ENCODE measurements around the gene CCNL2.
"Not testable (repeated sequence)": the region's sequence is repeated elsewhere in the genome, so short reads cannot be mapped to it uniquely, and the experiment has no call there.

Gene CCNL2

DNA sequence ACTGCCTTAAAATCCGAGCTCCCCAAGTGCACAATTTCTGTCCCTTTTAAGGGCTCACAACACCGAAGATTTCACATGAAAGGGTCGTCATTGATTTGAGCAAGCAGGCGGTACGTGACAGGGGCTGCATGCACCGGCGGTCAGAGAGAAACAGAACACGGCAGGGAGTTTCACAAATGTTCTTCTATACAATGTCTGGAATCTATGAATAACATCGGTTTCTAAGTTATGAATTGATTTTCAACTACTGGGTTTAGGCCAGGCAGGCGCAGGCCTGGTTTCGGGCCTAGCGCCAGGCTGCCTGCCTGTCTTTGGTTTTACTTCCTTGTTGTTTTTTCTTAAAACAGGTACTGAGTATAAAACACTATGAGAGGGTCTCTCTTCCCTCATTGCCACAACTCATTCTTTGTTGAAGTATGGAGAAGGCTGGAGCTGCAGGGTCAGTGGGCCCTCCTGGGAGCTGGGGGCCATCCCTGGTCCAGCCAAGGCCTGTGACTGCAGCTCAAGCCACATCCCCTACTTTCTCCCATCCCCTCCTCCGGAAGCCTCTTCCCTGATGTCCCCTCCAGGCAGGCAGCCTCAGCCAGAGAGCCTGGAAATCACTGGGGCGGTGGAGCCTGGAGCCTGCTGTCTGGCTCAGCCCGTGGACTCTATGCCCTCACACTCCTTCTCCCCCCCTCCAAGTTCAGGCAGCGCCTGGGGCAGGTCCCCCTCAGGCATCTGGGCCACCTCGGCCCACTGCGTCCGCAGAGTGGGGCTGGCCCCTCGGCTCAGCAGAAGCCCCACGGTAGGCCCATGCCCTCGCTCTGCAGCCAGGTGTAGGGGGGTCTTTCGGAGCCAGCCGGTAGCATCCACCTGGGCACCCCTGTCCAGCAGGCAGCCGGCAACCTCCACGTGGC lies 19.6 kb upstream of the CCNL2 start:
- H3K4me3 ChIP-seq (ENCODE audit: control insufficient read depth, low read depth, low read length) = no peak overlapping the region
- TF ChIP-seq, protein P1, sequence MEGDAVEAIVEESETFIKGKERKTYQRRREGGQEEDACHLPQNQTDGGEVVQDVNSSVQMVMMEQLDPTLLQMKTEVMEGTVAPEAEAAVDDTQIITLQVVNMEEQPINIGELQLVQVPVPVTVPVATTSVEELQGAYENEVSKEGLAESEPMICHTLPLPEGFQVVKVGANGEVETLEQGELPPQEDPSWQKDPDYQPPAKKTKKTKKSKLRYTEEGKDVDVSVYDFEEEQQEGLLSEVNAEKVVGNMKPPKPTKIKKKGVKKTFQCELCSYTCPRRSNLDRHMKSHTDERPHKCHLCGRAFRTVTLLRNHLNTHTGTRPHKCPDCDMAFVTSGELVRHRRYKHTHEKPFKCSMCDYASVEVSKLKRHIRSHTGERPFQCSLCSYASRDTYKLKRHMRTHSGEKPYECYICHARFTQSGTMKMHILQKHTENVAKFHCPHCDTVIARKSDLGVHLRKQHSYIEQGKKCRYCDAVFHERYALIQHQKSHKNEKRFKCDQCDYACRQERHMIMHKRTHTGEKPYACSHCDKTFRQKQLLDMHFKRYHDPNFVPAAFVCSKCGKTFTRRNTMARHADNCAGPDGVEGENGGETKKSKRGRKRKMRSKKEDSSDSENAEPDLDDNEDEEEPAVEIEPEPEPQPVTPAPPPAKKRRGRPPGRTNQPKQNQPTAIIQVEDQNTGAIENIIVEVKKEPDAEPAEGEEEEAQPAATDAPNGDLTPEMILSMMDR (IDR thresholded peaks at IDR 0.05; ENCODE audit: control insufficient read depth, insufficient read depth, low read depth, low read length, missing control alignments) = no peak
- no peak for DNase-seq (ENCODE audit: low read depth)

DNA sequence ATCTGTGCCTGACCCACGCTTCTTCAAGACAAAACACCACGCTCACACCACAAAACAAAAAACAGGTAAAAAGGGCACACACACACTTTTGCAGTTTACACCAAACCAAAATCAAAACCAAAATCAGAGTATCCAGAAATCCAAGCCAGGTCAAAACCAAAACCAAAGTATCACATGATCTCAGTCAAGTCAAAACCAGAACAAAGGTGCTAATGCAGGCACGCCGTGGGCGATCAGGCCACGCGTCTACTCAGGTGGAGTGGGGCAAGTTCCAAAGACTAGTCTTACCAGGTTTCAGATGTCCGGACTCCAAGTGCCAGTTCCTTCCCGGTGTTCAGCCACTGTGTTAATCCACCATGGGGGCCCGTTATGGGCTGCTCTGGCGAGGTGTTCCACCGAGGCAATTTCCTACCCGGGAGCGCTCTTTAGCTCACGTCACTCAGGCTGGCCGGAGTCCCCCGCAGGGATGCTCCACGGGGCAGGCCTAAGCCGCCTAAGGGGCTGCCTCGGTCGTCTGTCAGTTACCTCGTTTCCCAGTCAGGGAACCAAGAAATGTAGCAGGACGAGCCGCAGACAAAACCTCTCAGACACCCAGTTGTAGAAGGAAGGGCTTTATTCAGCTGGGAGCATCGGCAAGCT lies 18.8 kb upstream of the CCNL2 start:
- DNase-seq (ENCODE audit: low read depth); H3K4me3 ChIP-seq (ENCODE audit: control insufficient read depth, low read depth, low read length): not testable (repeated sequence)

DNA sequence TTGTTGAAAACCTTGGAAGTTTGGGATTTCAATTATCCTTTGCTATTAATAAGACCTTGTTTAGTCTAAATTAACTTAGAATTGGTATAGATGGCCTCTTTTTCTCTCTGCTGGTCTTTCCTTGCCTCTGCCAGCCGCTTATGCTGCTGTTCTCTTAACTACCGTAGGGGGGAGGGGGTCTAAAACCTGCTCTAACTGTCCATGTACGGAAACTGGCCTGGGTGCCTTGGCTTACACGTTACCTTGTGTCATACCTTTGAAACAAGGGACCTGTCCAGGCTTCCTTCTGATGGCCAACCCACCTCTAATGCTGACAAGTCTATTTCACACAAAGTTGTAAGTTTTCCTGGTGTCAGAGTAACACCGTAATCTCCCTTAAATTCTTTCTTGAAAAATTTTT lies 18.3 kb upstream of the CCNL2 start:
- not testable (repeated sequence) for DNase-seq (ENCODE audit: low read depth); H3K4me3 ChIP-seq (ENCODE audit: control insufficient read depth, low read depth, low read length)

DNA sequence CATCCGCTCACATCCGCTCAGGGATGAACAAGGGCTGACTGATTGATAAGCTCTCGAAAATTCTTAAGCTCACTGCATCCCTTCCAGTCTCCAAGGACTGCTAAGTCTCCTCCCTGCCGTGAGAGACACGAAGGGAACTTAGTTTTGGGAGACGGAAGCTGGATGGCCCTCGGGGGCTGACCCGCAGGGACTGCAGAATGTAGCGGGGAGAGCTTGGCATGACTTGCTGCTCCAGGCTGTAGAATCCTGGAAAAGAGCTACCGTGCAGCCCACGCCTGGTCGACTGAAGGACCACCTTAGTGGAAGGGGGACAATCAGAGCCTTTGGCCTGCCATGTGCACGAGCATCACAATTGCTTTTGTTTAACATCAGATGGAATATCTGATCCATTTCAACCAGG lies 16.6 kb upstream of the CCNL2 start:
- TF ChIP-seq, protein P1 (IDR thresholded peaks at IDR 0.05; ENCODE audit: control insufficient read depth, insufficient read depth, low read depth, low read length, missing control alignments) = no peak
- no peak overlapping the region for H3K4me3 ChIP-seq (ENCODE audit: control insufficient read depth, low read depth, low read length)
- DNase-seq (ENCODE audit: low read depth) = no peak

DNA sequence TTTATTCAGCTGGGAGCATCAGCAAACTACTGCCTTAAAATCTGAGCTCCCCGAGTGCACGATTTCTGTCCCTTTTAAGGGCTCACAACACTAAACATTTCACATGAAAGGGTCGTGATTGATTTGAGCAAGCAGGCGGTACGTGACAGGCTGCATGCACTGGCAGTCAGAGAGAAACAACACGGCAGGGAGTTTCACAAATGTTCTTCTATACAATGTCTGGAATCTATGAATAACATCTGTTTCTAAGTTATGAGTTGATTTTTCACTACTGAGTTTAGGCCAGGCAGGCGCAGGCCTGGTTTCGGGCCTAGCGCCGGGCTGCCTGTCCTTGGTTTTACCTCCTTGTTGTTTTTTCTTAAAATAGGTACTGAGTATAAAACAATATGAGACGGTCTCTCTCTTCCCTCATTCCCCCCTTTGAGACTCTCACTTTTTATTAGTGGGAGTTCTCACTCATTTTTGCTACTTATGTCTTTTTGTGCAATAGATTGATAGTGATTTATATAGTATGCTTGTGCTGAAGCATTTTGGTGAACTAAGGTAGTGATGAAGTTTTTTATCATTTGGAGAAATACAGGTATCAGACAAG lies 13.3 kb upstream of the CCNL2 start:
- DNase-seq (ENCODE audit: low read depth) = not testable (repeated sequence)

DNA sequence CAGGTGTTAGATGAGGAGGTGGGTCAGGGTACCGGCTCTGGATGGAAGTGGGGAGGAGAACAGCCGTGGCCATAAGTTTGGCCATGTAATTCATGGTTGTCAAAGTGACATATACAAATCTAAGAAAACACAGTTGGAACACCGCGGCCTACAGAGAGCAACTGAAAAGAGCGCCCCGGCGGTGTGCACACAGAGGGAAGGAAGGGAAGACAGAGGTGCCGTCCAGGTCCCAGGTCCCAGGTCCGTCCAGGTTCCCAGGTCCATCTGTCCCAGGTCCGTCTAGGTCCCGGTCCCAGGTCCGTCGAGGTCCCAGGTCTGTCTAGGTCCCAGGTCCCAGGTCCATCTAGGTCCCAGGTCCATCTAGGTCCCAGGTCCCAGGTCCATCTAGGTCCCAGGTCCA lies 12.5 kb upstream of the CCNL2 start:
- no peak overlapping the region for H3K4me3 ChIP-seq (ENCODE audit: control insufficient read depth, low read depth, low read length)
- DNase-seq (ENCODE audit: low read depth) = no peak
- TF ChIP-seq, protein P1 (IDR thresholded peaks at IDR 0.05; ENCODE audit: control insufficient read depth, insufficient read depth, low read depth, low read length, missing control alignments) = no peak

More for the DNA sequence above, 13.3 kb upstream of the CCNL2 start:
- H3K4me3 ChIP-seq (ENCODE audit: control insufficient read depth, low read depth, low read length) = not testable (repeated sequence)

DNA sequence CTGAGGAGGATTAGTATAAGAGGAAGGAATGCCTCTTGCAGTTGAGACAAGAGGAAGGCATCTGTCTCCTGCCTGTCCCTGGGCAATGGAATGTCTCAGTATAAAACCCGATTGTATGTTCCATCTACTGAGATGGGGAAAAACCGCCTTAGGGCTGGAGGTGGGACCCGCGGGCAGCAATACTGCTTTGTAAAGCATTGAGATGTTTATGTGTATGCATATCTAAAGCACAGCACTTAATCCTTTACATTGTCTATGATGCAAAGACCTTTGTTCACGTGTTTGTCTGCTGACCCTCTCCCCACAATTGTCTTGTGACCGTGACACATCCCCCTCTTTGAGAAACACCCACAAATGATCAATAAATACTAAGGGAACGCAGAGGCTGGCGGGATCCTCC lies 11.1 kb upstream of the CCNL2 start:
- DNase-seq (ENCODE audit: low read depth); H3K4me3 ChIP-seq (ENCODE audit: control insufficient read depth, low read depth, low read length): not testable (repeated sequence)

DNA sequence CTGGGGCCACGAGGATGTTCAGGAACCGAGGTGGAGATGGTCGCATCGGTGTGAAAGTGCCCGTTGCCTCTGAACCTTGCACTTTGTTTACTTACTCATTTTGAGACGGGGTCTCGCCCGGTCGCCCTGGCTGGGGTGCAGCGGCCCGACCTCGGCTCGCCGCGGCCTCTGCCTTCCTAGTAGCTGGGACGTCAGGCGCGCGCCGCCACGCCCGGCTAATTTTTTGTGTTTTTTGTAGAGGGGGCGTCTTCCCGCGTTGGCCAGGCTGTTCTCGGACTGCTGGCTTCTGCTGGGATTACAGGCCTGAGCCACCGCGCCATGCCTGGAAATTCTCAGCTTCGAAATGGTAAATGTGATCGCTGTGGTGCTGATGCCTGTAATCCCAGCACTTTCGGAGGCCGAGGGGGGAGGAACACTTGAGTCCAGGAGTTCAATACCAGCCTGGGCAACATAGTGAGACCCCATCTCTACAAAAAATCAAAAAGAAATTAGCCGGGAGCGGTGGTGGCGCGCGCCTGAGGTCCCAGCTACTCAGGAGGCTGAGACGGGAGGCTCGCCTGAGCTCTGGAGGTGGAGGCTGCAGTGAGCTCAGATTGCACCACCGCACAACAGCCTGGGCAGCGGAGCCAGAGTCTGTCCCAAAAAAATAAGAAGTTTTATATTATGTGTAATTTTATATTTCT lies 8.6 kb upstream of the CCNL2 start:
- TF ChIP-seq, protein P1 (IDR thresholded peaks at IDR 0.05; ENCODE audit: control insufficient read depth, insufficient read depth, low read depth, low read length, missing control alignments) = peak; percentile 1
- H3K4me3 ChIP-seq (ENCODE audit: control insufficient read depth, low read depth, low read length) = peak overlapping the region; percentile 87
- DNase-seq (ENCODE audit: low read depth) = no peak

All from AG09309 (cell line).